SH-SY5Y (cell line): ENCODE data around the gene PPP1R7.

Source experiments
- GATA2 ChIP-seq: IDR thresholded peaks from 2 replicates; pipeline ENCODE4 v1.6.1; 2011; ENCODE audit warnings: mild to moderate bottlenecking, low read depth, low read length
- GATA3 ChIP-seq: IDR thresholded peaks from 2 replicates; pipeline ENCODE4 v1.6.1; 2011; ENCODE audit warnings: low read depth, mild to moderate bottlenecking, low read length, moderate library complexity

DNA sequence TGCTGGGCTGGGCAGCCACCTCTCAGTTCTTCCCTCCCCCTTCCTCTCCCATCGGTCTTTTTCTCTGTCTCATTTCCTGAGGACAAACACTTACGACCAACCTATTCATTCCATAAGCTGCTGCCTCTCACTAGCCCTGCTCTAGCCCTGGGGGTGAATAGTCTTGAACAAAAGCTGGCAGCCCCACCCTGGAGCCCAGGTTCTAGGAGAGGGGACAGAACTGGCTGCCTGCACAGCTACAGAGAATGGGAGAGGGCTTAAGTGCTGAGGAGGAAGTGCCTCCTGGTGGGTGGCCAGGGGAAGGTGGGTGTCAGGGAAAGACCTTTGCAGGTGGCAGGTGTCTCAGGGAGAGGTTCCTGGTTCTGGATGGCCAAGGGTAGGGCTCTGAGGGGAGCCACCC is 61.0 kb downstream of the PPP1R7 start:
- no peak for TF ChIP-seq GATA3
- TF ChIP-seq GATA2: no peak
